ENCODE results near the gene CUEDC1.

The CUEDC1 gene

DNA sequence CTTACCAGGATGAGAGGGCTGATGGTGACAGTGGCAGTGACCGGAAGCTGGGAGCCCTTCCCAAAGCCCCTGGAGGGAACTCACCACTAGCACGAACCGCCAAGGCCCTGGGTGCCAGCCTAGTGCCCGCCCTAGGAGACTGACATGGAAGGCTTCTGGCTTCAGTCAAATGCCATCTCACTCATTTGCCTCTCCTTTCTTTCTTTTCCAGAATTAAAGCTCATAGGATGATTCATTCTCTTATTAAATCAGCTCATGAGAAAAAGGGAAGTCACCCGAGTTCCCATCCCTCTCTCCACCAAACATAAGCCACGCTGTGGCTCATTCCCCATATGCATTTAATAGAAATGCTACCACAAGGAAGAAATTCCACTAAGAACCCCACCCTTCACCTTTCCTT is 12.1 kb downstream of the CUEDC1 start:
- no peak for DNase-seq (ENCODE audit: extremely low spot score)
- POLR2A ChIA-PET: no interaction called here
- TF ChIP-seq, protein P1, sequence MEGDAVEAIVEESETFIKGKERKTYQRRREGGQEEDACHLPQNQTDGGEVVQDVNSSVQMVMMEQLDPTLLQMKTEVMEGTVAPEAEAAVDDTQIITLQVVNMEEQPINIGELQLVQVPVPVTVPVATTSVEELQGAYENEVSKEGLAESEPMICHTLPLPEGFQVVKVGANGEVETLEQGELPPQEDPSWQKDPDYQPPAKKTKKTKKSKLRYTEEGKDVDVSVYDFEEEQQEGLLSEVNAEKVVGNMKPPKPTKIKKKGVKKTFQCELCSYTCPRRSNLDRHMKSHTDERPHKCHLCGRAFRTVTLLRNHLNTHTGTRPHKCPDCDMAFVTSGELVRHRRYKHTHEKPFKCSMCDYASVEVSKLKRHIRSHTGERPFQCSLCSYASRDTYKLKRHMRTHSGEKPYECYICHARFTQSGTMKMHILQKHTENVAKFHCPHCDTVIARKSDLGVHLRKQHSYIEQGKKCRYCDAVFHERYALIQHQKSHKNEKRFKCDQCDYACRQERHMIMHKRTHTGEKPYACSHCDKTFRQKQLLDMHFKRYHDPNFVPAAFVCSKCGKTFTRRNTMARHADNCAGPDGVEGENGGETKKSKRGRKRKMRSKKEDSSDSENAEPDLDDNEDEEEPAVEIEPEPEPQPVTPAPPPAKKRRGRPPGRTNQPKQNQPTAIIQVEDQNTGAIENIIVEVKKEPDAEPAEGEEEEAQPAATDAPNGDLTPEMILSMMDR (IDR thresholded peaks at IDR 0.05; ENCODE audit: control extremely low read depth, extremely low read depth, low read depth, missing control alignments): no peak
- CTCF ChIA-PET: interaction anchor here (0.9 to 2.3 kb wide), 5 partner anchors 11 to 56 kb away, joined by 3 to 10 read pairs (median 3); no protein-coding TSS in a partner anchor

DNA sequence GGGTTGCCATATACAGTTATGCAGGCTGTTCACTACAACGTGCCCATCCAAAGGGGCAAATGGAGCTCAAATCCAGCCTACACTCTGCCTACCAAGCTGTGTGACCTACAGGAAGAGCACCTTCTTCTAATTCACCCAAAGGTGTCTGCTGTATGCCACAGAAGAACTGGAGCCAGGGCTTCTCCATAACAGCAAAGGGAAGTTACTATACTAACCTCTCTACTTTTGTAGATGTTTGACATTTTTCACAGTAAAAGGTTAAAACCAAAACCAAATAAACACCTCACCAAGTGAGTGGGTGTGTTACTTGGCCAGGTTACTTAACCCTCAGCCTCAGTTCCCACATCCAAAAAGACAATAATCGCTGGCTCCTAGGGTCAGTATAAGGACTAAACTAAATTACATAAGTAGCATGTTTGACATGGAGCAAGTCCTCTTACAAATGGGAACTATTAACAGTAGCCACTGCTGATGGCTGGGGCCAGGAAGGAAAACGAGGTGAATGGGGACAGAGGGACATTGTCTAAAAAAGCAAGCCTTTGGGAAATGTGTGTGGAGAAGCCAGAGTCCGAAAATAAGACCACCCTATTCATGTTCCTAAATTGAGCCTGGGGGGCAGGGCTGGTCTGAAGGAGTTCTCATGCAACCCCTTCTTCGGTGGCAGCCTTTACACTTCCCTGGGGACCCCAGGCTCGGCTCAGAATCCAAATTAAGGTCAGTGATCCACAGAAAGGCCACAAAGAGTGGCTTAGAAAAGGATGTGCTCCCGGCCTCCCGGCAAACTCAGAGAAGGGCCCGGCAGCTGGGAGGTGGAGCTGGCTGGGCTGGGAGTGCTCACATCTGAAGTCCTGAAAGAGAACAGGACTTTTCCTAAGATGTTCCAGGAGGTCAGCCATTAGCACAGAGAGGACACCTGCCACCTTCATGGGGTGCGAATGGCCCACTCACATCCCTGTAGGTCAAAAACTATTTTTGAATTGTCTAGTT is 13.5 kb downstream of the CUEDC1 start:
- CTCF ChIA-PET: interaction anchor here (0.8 to 2.7 kb wide), 8 partner anchors 8 to 66 kb away, joined by 3 to 8 read pairs (median 4); partner anchors contain the start of gene SRSF1
- POLR2A ChIA-PET: no interaction called here
- TF ChIP-seq, protein P1 (IDR thresholded peaks at IDR 0.05; ENCODE audit: control extremely low read depth, extremely low read depth, low read depth, missing control alignments): no peak
- DNase-seq (ENCODE audit: extremely low spot score): no peak

DNA sequence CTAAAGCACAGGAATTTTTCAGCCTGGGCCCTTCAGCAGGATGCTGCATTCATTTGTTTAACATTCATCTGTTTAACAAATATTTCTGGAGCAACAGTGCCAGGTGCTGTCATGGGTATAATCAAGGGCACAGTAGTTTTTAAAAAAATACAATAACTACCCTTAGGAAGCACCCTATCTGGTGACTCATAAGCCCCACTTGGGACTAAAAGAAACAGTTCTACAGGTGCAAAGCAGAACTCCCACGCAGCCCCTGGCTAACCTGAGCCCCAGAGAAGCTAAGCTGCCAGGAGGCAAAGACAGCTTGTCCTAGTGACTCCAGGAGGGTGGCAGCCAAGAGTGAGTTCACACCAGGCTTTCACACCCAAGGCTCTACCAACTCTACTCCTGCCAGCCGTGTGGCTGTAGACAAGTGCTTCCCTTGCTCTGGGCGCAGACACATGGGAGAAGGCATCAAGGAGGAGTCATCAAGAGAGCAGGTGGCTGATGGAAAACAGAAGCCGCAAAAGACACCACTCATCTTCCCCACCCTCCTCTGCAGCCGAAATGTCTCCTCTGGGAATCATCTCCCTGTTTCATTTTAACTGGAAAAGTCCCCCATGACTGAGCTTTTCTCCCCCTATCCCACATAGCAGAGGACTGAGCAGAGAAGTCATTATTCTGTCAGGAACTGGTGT is 14.4 kb downstream of the CUEDC1 start:
- POLR2A ChIA-PET: interaction anchor here (1.1 kb wide), 1 partner anchor 53 kb away, joined by 4 read pairs; no protein-coding TSS in a partner anchor
- TF ChIP-seq, protein P1 (IDR thresholded peaks at IDR 0.05; ENCODE audit: control extremely low read depth, extremely low read depth, low read depth, missing control alignments): no peak
- peak; percentile 50 for DNase-seq (ENCODE audit: extremely low spot score)
- CTCF ChIA-PET: interaction anchor here (0.8 to 3.9 kb wide), 11 partner anchors 9 to 72 kb away, joined by 3 to 18 read pairs (median 4); partner anchors contain the start of genes CUEDC1 and SRSF1

- TF ChIP-seq, protein P1 (IDR thresholded peaks at IDR 0.05; ENCODE audit: control extremely low read depth, extremely low read depth, low read depth, missing control alignments): no peak
- no peak for DNase-seq (ENCODE audit: extremely low spot score)
- CTCF ChIA-PET: interaction anchor here (1.1 to 3.9 kb wide), 13 partner anchors 9 to 71 kb away, joined by 3 to 18 read pairs (median 5); partner anchors contain the start of genes CUEDC1 and SRSF1
- POLR2A ChIA-PET: interaction anchor here (1.1 to 1.2 kb wide), 2 partner anchors 50 to 53 kb away, joined by 4 to 6 read pairs; no protein-coding TSS in a partner anchor
Observed at GRCh38 chr17:57940231-57940630, 15.0 kb downstream of the CUEDC1 start.

DNA sequence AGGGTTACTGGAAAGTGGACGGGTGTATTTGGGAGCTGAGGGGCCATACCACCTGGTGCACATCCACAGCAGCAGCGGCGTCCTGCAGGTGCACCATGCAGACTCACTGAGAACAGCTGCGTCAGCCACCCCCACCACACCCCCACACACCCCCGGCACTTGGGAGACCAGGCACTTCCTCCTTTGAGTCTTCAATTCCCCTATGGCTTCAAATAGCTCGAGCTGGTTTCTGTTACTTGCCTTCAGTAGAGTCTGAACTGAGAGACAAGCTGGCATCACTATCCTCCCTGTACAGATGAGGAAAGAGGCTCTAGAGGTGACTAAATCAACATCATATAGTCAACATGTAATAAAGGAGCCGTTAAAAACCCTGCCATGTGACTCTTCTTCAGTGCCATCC is 15.4 kb downstream of the CUEDC1 start:
- ChIA-PET POLR2A (interaction anchor here (1.1 to 1.2 kb wide), 2 partner anchors 51 to 54 kb away, joined by 4 to 6 read pairs; no protein-coding TSS in a partner anchor), CTCF (interaction anchor here (1.1 to 3.9 kb wide), 12 partner anchors 9 to 71 kb away, joined by 3 to 18 read pairs (median 6); partner anchors contain the start of genes CUEDC1 and SRSF1)
- DNase-seq (ENCODE audit: extremely low spot score): peak; percentile 77
- TF ChIP-seq, protein P1 (IDR thresholded peaks at IDR 0.05; ENCODE audit: control extremely low read depth, extremely low read depth, low read depth, missing control alignments): no peak

GRCh38 chr17:57938061-57938502 is 17.1 kb downstream of the CUEDC1 start:
- CTCF ChIA-PET: interaction anchor here (1.4 to 3.9 kb wide), 5 partner anchors 10 to 61 kb away, joined by 3 to 18 read pairs (median 5); partner anchors contain the start of gene CUEDC1
- POLR2A ChIA-PET: no interaction called here
- TF ChIP-seq, protein P1 (IDR thresholded peaks at IDR 0.05; ENCODE audit: control extremely low read depth, extremely low read depth, low read depth, missing control alignments): no peak
- no peak for DNase-seq (ENCODE audit: extremely low spot score)
